HG03045 (cell line): ENCODE results near the gene CAV1.
"Not testable (repeated sequence)": the region's sequence is repeated elsewhere in the genome, so short reads cannot be mapped to it uniquely, and the experiment has no call there.

ENCODE experiments used
- ATAC-seq: cut with Tn5 transposase; IDR thresholded peaks from one replicate; pipeline ENCODE4 v1.9.1; 2021; ENCODE audit warnings: mild to moderate bottlenecking, moderate library complexity; ENCODE audit not compliant: unreplicated experiment

The CAV1 gene, protein sequence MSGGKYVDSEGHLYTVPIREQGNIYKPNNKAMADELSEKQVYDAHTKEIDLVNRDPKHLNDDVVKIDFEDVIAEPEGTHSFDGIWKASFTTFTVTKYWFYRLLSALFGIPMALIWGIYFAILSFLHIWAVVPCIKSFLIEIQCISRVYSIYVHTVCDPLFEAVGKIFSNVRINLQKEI

DNA sequence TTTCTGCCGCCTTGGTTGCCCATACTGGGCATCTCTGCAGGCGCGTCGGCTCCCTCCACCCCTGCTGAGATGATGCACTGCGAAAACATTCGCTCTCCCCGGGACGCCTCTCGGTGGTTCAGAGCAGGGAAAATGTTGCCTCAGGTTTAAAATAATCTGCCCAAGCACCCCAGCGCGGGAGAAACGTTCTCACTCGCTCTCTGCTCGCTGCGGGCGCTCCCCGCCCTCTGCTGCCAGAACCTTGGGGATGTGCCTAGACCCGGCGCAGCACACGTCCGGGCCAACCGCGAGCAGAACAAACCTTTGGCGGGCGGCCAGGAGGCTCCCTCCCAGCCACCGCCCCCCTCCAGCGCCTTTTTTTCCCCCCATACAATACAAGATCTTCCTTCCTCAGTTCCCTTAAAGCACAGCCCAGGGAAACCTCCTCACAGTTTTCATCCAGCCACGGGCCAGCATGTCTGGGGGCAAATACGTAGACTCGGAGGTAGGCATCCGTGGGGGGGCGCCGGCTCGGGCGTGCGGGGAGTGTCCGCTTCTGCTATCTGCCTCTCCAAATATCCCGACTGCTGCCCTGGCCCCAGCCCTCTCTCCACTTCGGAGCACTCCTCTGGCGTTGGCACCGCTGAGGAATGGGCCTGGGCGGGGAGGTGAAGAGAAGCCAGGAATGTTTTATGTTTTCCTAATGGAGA, at the start of gene CAV1:
Gene CAV1, plus strand, starts transcription at position 428 of the 689 bp plus-strand sequence. Its CDS starts 27 bp downstream, at position 455.
- ATAC-seq: no peak

DNA sequence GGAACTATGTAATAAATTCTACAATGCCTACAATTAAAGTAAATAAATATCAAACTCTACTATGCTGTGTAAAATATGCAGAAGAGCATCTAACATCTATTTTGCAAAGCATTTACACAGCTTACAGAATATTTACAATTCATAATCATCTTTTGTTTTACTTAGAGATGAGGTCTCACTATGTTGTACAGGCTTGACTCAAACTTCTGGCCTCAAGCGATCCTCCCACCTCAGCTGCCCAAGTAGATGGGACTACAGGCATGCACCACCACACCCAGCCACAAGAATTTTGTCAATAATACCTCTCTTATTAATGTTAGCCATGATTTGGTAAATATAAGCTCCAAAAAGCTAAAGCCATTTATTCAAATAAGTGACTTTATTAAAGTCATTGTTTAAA, 47.2 kb upstream of the CAV1 start:
- no peak for ATAC-seq

GRCh38 chr7:116478834-116479233, 46.0 kb upstream of the CAV1 start:
- ATAC-seq: no peak

GRCh38 chr7:116483271-116483942, 41.4 kb upstream of the CAV1 start:
- no peak for ATAC-seq

DNA sequence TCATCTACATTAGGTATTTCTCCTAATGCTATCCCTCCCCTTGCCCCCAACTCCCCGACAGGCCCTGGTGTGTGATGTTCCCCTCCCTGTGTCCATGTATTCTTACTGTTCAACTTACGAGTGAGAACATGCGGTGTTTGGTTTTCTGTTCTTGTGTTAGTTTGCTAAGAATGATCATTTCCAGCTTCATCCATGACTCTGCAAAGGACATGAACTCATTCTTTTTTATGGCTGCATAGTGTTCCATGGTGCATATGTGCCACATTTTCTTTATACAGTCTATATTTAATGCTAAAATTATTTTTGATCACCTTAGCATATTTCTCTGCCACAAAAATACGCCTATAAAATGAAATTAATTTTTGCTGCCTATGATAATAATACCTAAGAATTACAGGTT, 40.4 kb upstream of the CAV1 start:
- ATAC-seq: not testable (repeated sequence)

- no peak for ATAC-seq
Measured at GRCh38 chr7:116487907-116488521, 36.8 kb upstream of the CAV1 start.

- ATAC-seq: no peak
Measured at GRCh38 chr7:116490351-116490750, 34.5 kb upstream of the CAV1 start.

DNA sequence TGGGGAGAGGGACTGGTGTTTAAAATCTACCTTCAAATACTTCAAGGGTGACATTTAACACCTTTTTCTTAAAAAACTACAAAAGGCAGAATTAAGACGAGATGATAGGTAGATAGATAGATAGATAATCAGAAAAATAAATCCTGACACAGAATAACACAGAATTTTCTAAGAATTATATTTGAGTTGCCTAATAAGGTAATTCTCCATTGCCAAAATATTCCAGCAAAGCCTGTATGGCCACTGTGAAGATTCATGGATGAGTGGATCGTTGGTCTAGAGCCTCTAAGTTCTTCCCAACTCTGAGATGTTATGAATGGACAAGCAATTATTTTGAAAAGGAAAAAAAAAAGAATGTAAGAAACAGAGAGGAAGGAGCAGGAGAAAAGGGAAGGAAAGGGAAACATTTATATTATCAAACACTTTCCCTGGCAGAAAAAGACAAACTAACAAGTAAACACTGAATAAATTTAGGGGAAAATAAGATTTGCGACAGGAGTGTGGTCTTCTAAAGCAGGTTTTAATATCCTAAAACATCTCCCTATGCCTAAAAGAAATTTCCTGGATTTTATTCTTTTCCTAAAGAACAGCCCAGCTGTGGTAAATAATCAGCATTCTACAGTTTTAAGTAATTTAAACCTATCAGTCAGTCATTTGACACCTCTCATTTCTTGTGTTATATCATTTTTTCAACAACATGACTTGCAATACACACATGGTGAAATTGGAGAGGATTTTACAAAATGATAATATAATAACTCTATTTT, 32.8 kb upstream of the CAV1 start:
- no peak for ATAC-seq

DNA sequence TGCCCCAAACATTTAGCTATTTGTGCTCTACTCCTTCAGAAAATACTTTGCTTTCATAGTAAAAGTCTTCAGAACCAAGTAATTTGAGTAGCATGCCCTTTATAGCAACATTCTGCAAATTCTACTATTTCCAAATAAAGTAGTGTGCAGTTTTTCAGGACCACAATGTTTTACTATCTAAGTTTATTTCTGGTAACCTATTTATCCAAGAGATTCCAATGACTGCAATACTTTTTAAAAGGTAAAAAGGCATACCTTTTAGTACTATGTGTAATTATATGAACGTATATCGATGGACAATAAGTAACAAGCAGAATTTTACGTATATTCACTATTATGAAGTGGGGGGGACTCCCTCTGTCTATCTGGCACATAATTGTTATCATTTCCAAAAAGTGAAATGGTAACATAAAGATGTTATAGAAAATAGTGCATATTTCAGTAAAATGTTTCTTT, 32.2 kb upstream of the CAV1 start:
- ATAC-seq: no peak

DNA sequence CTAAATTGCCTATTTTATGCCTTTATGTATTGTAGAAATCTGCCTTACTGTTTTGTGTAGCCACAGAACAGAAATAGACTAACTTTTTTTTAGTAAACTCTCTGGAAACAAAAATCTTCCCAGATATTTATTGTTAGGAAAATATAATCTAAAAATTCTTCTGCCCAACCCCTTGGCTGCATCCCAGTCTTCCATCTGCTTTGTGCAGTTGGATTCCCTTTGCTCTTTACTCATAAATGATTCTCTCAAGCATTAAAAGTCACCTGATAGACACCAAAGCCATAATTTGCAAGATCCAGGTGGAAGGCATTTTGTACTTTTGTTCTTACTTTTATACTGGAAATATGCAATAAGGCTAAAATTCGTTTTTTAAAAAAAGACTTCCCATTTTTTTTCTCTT, 31.4 kb upstream of the CAV1 start:
- no peak for ATAC-seq

- ATAC-seq: no peak
Measured at GRCh38 chr7:116494472-116494871, 30.4 kb upstream of the CAV1 start.

GRCh38 chr7:116495736-116496135, 29.1 kb upstream of the CAV1 start:
- ATAC-seq: no peak

DNA sequence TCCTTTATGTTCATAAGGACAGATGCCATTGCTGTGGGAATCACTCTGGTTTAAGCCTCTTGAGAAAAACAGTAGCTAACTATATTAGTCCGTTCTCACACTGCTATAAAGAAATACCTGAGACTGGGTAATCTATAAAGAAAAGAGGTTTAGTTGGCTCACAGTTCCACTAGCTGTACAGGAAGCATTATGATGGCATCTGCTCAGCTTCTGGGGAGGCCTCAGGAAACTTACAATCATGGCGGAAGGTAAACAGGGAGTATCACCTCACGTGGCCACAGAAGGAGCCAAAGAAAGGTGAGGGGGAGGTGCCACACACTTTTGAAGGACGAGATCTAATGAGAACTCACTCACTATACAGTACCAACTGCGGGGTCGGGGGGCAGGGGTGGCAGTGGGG, 28.2 kb upstream of the CAV1 start:
- ATAC-seq: no peak

GRCh38 chr7:116497708-116498107, 27.1 kb upstream of the CAV1 start:
- no peak for ATAC-seq

DNA sequence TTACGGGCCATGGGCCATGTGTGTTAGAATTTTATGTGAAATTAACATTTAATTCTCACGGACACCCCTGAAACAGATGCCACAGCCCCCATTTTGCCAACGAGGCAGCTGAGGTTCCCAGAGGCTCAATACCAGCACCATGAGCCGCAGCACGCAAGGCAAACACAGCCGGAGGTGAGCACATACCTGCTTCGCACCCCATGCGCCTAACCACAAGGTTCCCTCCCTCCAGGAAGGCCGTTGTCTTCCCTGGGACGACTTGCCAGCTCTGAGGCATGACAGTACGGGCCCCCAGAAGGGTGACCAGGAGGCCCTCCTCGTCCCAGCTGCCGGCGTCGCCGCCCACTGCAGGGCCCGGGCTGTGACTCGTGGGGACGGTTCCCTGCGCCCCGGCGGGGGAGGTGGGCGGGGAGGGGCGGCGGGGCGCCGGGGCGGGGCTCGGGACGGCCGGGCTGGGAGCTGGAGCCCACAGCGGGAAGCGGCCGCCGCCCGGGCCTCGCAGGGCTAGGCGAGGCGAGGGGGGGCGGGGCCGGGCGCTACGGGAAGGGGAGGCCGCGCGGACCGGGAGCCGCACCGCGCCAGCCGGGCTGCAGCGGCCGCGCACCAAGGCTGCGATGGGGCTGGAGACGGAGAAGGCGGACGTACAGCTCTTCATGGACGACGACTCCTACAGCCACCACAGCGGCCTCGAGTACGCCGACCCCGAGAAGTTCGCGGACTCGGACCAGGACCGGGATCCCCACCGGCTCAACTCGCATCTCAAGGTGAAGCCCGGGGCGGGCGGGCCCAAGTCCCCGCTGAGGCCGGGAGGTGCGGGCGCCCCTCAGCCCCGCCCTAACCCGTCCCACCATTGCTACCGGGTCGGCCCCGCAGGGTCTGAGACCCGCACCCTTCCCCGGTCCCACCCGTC, 25.4 kb upstream of the CAV1 start, which contains the start of gene CAV2:
Gene CAV2, plus strand, starts transcription at position 571 of the 910 bp plus-strand sequence. Its CDS starts 44 bp downstream, at position 615.
- peak; percentile 51 for ATAC-seq

DNA sequence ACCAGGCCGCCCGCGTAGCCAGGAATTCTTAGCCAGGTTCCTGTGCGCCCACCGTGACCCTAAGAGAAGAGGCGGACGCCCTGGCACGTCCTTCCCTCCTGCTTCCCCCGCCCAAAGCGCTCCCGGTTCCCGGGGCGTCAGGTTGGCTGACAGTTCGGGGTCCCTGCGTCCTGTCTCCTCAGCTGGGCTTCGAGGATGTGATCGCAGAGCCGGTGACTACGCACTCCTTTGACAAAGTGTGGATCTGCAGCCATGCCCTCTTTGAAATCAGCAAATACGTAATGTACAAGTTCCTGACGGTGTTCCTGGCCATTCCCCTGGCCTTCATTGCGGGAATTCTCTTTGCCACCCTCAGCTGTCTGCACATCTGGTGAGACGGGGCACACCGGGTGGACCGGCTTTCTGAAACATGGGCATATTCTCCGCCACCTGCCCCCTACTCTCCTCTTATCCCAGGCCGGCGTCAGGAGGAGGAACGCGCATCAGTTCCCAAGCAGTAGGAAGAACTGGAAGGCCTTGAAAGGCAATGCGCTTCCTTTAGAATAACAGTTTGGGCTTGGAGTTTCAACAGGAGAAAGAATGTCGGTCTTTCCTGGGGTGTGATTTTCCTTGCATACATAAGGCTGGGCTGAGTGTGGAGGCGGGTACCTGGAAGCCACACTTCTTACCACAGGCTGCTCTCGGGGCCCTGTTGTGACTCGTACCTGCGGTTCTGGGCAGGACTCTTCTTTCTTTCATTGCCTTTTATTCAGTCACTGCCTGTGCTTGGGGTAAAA, 24.6 kb upstream of the CAV1 start:
- peak; percentile 40 for ATAC-seq

DNA sequence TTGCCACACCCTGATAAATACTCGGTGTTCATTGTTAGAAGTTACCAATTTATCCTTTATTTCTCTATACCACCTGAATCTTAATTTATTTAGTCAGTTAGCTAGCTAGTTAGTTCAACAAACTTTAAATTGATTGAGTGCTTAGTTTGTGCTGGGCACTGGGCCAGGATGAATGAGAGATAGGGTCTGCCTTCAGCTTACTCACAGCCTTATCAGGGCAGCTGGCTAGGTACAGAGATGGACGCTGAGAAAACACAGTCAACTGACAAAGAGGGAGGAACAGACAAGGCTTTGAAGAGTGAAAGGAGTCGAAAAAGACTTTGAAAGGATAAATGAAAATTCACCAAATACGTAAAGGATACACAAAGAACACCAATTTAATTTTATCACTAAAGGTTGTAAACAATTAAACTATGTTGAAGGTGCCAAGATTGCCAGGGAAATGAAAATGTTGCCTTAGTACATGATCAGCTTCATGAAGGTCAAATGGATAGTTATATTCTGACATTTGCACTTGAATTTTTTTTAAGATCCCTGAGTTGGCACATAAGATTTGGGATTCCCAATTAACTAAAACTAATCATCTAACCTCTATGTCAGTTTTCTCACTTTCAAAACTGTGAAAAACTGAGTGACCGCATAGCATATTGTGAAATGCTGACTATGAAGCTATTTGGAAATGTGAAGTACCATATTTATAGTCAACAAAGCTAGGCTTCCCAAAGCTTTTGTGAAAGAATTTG, 23.2 kb upstream of the CAV1 start:
- ATAC-seq: no peak
